OCI-LY3 (cell line): ENCODE measurements around the gene DDX43.

ENCODE experiments used
- H2AFZ ChIP-seq: fragments of 200-600, 300-600 bp; shearing (Covaris generic); 2 replicates; pipeline ENCODE4 v1.6.0; 2014; ENCODE audit warnings: antibody characterized with exemption, low read depth, low read length
- H3K27ac ChIP-seq: fragments of 200-600, 300-600 bp; sonication (generic); 2 replicates; pipeline ENCODE4 v1.5.1; 2014; ENCODE audit warnings: mild to moderate bottlenecking, low read length, moderate library complexity, mixed read lengths
- H3K27me3 ChIP-seq: fragments of 200-600, 300-600 bp; sonication (generic); 2 replicates; pipeline ENCODE4 v1.6.1; 2014; ENCODE audit warnings: low read depth, low read length, mixed read lengths
- H3K36me3 ChIP-seq: fragments of 200-600, 300-600 bp; sonication (generic); replicated peaks from 2 replicates; pipeline ENCODE3; 2014; ENCODE audit warnings: low read depth, low read length, mixed read lengths
- H3K4me1 ChIP-seq: fragments of 300-600, 200-600 bp; sonication (generic); 2 replicates; pipeline ENCODE4 v1.6.1; 2014; ENCODE audit warnings: low read length, mixed read lengths
- H3K4me2 ChIP-seq: fragments of 200-600, 300-600 bp; sonication (generic); 2 replicates; pipeline ENCODE4 v1.6.1; 2014; ENCODE audit warnings: low read length, mixed read lengths
- H3K4me3 ChIP-seq: fragments of 300-600, 200-600 bp; sonication (generic); 2 replicates; pipeline ENCODE4 v1.5.1; 2014; ENCODE audit warnings: antibody characterized with exemption, mild to moderate bottlenecking, low read length, moderate library complexity
- H3K79me2 ChIP-seq: fragments of 300-600, 200-600 bp; shearing (Covaris generic); 2 replicates; pipeline ENCODE4 v1.6.1; 2014; ENCODE audit warnings: mild to moderate bottlenecking, low read length, mixed read lengths
- H3K9ac ChIP-seq: fragments of 300-600, 200-600 bp; shearing (Covaris generic); 2 replicates; pipeline ENCODE4 v1.6.0; 2014; ENCODE audit warnings: mild to moderate bottlenecking, low read length, moderate library complexity
- H3K9me3 ChIP-seq: fragments of 200-600, 300-600 bp; shearing (Covaris generic); 2 replicates; pipeline ENCODE4 v1.6.1; 2014; ENCODE audit warnings: low read length, mixed read lengths; ENCODE audit not compliant: insufficient read depth
- H4K20me1 ChIP-seq: fragments of 200-600, 300-600 bp; sonication (generic); 2 replicates; pipeline ENCODE4 v1.6.1; 2016; ENCODE audit warnings: low read length, mixed read lengths; ENCODE audit not compliant: insufficient read depth
- CTCF ChIP-seq: fragments of 200-600, 300-600 bp; sonication (generic); IDR thresholded peaks from 2 replicates; pipeline ENCODE4 v1.5.1; 2014; ENCODE audit warnings: antibody characterized with exemption, low read length, low read depth
- EZH2phosphoT487 ChIP-seq: fragments of 200-600 bp; shearing (Covaris generic); IDR thresholded peaks from 2 replicates; pipeline ENCODE4 v1.6.1; 2018; ENCODE audit warnings: antibody characterized with exemption, mixed run types, low read depth

The DDX43 gene

GRCh38 chr6:73460056-73460455, 65.4 kb downstream of the DDX43 start:
- Histone ChIP-seq H3K27ac (no peak overlapping the region), H3K4me2 (no peak overlapping the region), H4K20me1 (no peaks in the 10 kb centered on the region), H2AFZ (no peak overlapping the region), H3K9ac (no peak overlapping the region), H3K4me1 (peaks cover 10% of the 10 kb centered on the region), H3K9me3 (no peaks in the 10 kb centered on the region), H3K4me3 (no peak overlapping the region), H3K79me2 (peaks cover 33% of the 10 kb centered on the region), H3K27me3 (no peaks in the 10 kb centered on the region), H3K36me3 (peaks cover 9% of the 10 kb centered on the region)
- no peak for TF ChIP-seq EZH2phosphoT487
- no peak for TF ChIP-seq CTCF

GRCh38 chr6:73461537-73462350, 67.1 kb downstream of the DDX43 start, which contains the start of gene MTO1:
Gene MTO1 (plus strand): TSS chr6:73461737. CDS start chr6:73461855, 118 bp downstream.
- H3K36me3 ChIP-seq = peaks cover 16% of the 10 kb centered on the region
- no peaks in the 10 kb centered on the region for H4K20me1 ChIP-seq
- peaks cover 10% of the 10 kb centered on the region for H3K4me1 ChIP-seq
- peak within 1 kb of the TSS; percentile 78 for H3K4me2 ChIP-seq
- TF ChIP-seq CTCF (no peak), EZH2phosphoT487 (no peak)
- no peaks in the 10 kb centered on the region for H3K27me3 ChIP-seq
- H3K79me2 ChIP-seq = peaks cover 46% of the 10 kb centered on the region
- no peaks in the 10 kb centered on the region for H3K9me3 ChIP-seq
- H3K9ac ChIP-seq = peak within 1 kb of the TSS; percentile 86
- H2AFZ ChIP-seq = peak within 1 kb of the TSS; percentile 63
- peak within 1 kb of the TSS; percentile 80 for H3K27ac ChIP-seq
- peak within 1 kb of the TSS; percentile 96 for H3K4me3 ChIP-seq
